ENCODE measurements around the gene ZNF490.

GRCh38 chr19:12628040-12629022, 17.7 kb upstream of the ZNF490 start:
- no peak for TF ChIP-seq CTCF (IDR thresholded peaks at IDR 0.05)
- no peak for TF ChIP-seq MAZ (IDR thresholded peaks at IDR 0.05; ENCODE audit: borderline replicate concordance, low read depth, low read length)
- no peak for TF ChIP-seq SMC3 (IDR thresholded peaks at IDR 0.05)
- TF ChIP-seq E2F6 (IDR thresholded peaks at IDR 0.05; ENCODE audit: borderline replicate concordance, low read depth) = no peak
- TF ChIP-seq NFE2L2 (conservative IDR thresholded peaks at IDR 0.05; ENCODE audit: low read length) = no peak
- TF ChIP-seq EP300 (IDR thresholded peaks at IDR 0.05) = no peak
- no peak for TF ChIP-seq CHD4 (IDR thresholded peaks at IDR 0.05; ENCODE audit: borderline replicate concordance)
- TF ChIP-seq RNF2 (IDR thresholded peaks at IDR 0.05; ENCODE audit: borderline replicate concordance, low read depth) = no peak
- no peak for TF ChIP-seq JUN (IDR thresholded peaks at IDR 0.05)
- no peak for TF ChIP-seq BCL3 (IDR thresholded peaks at IDR 0.05)
- no peak for TF ChIP-seq POLR2A (IDR thresholded peaks at IDR 0.05; ENCODE audit: low read length)
- TF ChIP-seq TP53 (CRISPR knock-in tag; IDR thresholded peaks at IDR 0.05) = no peak
